CD8-positive, alpha-beta memory T cell (primary cell): Measurements from ENCODE around the gene C1orf185. TPM values are rescaled to one million over a fixed set of nuclear protein-coding genes. Genes with fewer than 3 reads are reported as not detected.

Experiments used
- CTCF ChIA-PET: fragments of 350-600 bp; sonication (Branson Sonifier 250); formaldehyde crosslinking; loops from one replicate; lab custom pipeline; 2021; ENCODE audit warnings: antibody characterized with exemption; lab: Charles Lee
- POLR2A ChIA-PET: fragments of 350-600 bp; sonication (Branson Sonifier 250); formaldehyde crosslinking; loops from one replicate; lab custom pipeline; 2021; ENCODE audit warnings: antibody characterized with exemption; lab: Charles Lee
- DNase-seq, 5 donors: peaks; one replicate each; pipeline versions ENCODE4 v3.0.0 to v3.0.0-alpha.2; 2020 to 2022; ENCODE audit warnings: mixed read lengths in 1 of 5
- H3K27ac ChIP-seq: one replicate; pipeline ENCODE4 v1.7.0; 2013; ENCODE audit warnings: low read depth, mild to moderate bottlenecking, low read length, moderate library complexity
- H3K27me3 ChIP-seq: 2 replicates; pipeline ENCODE4 v1.7.0; 2013; ENCODE audit warnings: low read length, mild to moderate bottlenecking; ENCODE audit not compliant: insufficient read depth, poor library complexity, severe bottlenecking
- H3K36me3 ChIP-seq: 2 replicates; pipeline ENCODE4 v1.7.0; 2013; ENCODE audit warnings: mild to moderate bottlenecking, low read length, moderate library complexity; ENCODE audit not compliant: insufficient read depth
- H3K4me1 ChIP-seq: 2 replicates; pipeline ENCODE4 v1.7.0; 2013; ENCODE audit warnings: mild to moderate bottlenecking, low read length, moderate library complexity; ENCODE audit not compliant: insufficient read depth
- H3K4me3 ChIP-seq: 2 replicates; pipeline ENCODE4 v1.7.0; 2013; ENCODE audit warnings: mild to moderate bottlenecking, low read length
- H3K9me3 ChIP-seq: 2 replicates; pipeline ENCODE4 v1.7.0; 2013; ENCODE audit warnings: mild to moderate bottlenecking, low read length
- H3K27ac Mint-ChIP-seq, 8 donors: one replicate each; pipeline ENCODE4 v1.8.0; 2020 to 2021; ENCODE audit warnings: mixed read lengths in 8 of 8, mild to moderate bottlenecking in 6 of 8, inconsistent platforms in 3 of 8, moderate library complexity in 3 of 8
- H3K27me3 Mint-ChIP-seq, 2 donors: one replicate each; pipeline ENCODE4 v1.8.0; 2020 to 2021; ENCODE audit warnings: mixed read lengths in 2 of 2, mild to moderate bottlenecking in 1 of 2, moderate library complexity in 1 of 2
- H3K36me3 Mint-ChIP-seq, 3 donors: one replicate each; pipeline ENCODE4 v1.8.0; 2020 to 2021; ENCODE audit warnings: mixed read lengths in 3 of 3, inconsistent platforms in 1 of 3, mild to moderate bottlenecking in 1 of 3
- H3K4me1 Mint-ChIP-seq, 3 donors: one replicate each; pipeline ENCODE4 v1.8.0; 2020 to 2021; ENCODE audit warnings: mixed read lengths in 3 of 3, inconsistent platforms in 1 of 3, mild to moderate bottlenecking in 1 of 3
- H3K4me3 Mint-ChIP-seq, 7 donors: one replicate each; pipeline ENCODE4 v1.8.0; 2020 to 2021; ENCODE audit warnings: mixed read lengths in 7 of 7, mild to moderate bottlenecking in 6 of 7, moderate library complexity in 4 of 7, inconsistent platforms in 2 of 7
- H3K9me3 Mint-ChIP-seq, 5 donors: one replicate each; pipeline ENCODE4 v1.8.0; 2020 to 2022; ENCODE audit warnings: mixed read lengths in 5 of 5, mild to moderate bottlenecking in 3 of 5, moderate library complexity in 2 of 5, inconsistent platforms in 1 of 5
- polyA plus RNA-seq: library from polyadenylated mRNA; unstranded; fragments of 300-500 nt; fragmentation: Illumina TruSeq; gene quantifications from one replicate; pipeline ENCODE4 v1.2.3, GENCODE V29; 2021
- total RNA-seq, 2 experiments: library from RNA; stranded (reverse); gene quantifications; one replicate each; pipeline ENCODE4 v1.2.3, GENCODE V29; 2021

The C1orf185 gene
- total RNA-seq: not detected
- not detected for polyA plus RNA-seq

DNA sequence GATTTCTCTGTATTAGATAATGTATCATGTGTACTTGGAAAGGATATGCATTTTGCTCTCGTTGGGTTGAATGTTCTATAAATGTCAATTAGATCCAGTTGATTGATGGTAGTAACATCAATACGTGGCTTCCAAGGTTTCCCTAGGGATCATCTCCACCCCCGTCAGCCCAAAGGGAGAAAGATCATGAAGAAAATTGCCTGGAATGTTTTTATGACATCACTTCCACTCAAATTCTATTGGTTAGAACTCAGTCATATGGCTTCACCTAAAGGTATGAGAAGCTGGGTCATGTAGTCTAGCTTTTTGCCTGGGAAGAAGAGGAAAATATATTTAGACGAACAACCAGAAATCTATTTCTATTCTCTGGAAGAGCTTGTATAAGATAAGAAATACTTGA lies at the start of gene C1orf185:
C1orf185 (plus strand) TSS at position 253 of the 400 bp plus-strand sequence; CDS start at position 259, 6 bp downstream.
- H3K4me3 Mint-ChIP-seq: no peak within 1 kb of the TSS
- no peak for DNase-seq
- H3K4me1 ChIP-seq: no peaks in the 10 kb centered on the region
- H3K9me3 ChIP-seq: no peaks in the 10 kb centered on the region
- H3K27me3 ChIP-seq: no peaks in the 10 kb centered on the region
- peak within 1 kb of the TSS in 1 of 8 donors; percentile 2 for H3K27ac Mint-ChIP-seq
- H3K36me3 Mint-ChIP-seq: no peaks in the 10 kb centered on the region
- no peak within 1 kb of the TSS for H3K27ac ChIP-seq
- peaks cover 6 to 14% of the 10 kb centered on the region in 2 donors for H3K27me3 Mint-ChIP-seq
- CTCF ChIA-PET: no interaction called here
- peaks cover 0 to 3% (median 0%) of the 10 kb centered on the region in 5 donors for H3K9me3 Mint-ChIP-seq
- no peak within 1 kb of the TSS for H3K4me3 ChIP-seq
- H3K36me3 ChIP-seq: no peaks in the 10 kb centered on the region
- H3K4me1 Mint-ChIP-seq: peaks cover 0 to 4% (median 0%) of the 10 kb centered on the region in 3 donors
- POLR2A ChIA-PET: no interaction called here

- CTCF ChIA-PET: interaction anchor here (1.2 kb wide), 1 partner anchor 11 kb away, joined by 3 read pairs; no protein-coding TSS in a partner anchor
- DNase-seq: peak in 1 of 5 donors; percentile 47
These were observed 43.2 kb upstream of the C1orf185 start for GRCh38 chr1:51058858-51059257.

DNA sequence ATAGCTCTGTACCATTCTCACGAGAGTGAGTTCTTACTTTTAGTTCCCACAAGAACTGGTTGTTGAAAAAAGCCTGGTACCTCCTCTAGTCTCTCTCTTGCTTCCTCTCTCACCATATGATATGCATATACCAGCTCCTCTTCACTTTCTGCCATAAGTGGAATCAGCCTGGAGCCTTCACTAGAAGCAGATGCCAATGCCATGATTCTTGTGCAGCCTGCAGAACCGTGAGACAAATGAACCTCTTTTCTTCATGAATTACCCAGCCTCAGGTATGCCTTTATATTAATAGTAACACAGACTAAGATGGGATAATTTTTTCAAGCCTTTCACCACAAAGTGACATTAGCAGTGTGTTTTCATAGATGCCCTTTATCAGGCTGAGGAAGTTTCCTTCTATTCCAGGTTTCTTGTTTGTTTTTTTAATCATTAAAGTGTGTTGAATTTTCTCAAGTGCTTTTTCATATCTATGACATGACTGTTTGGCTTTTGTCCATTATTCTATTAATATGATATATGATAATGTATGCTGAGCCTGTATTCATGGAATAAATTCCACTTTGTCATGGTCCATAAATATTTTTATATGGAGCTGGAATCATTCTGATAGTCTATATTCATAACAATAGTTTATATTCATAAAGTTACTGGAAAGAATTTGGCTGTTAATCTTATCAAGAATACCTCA lies 40.7 kb upstream of the C1orf185 start:
- CTCF ChIA-PET: interaction anchor here (1.1 to 1.4 kb wide), 2 partner anchors 9 to 286 kb away, joined by 3 read pairs; no protein-coding TSS in a partner anchor

More at GRCh38 chr1:51058858-51059257, 43.2 kb upstream of the C1orf185 start:
- H3K27ac Mint-ChIP-seq: no peak overlapping the region
- Histone ChIP-seq H3K27me3 (no peaks in the 10 kb centered on the region), H3K4me3 (no peak overlapping the region), H3K27ac (no peak overlapping the region), H3K36me3 (no peaks in the 10 kb centered on the region), H3K4me1 (no peaks in the 10 kb centered on the region), H3K9me3 (no peaks in the 10 kb centered on the region)
- H3K36me3 Mint-ChIP-seq: peaks cover 0 to 7% (median 2%) of the 10 kb centered on the region in 3 donors
- peaks cover 10 to 19% of the 10 kb centered on the region in 2 donors for H3K27me3 Mint-ChIP-seq
- H3K9me3 Mint-ChIP-seq: peaks cover 3 to 10% (median 7%) of the 10 kb centered on the region in 5 donors
- no peaks in the 10 kb centered on the region for H3K4me1 Mint-ChIP-seq
- POLR2A ChIA-PET: no interaction called here
- H3K4me3 Mint-ChIP-seq: no peak overlapping the region

GRCh38 chr1:51063121-51063520 lies 38.9 kb upstream of the C1orf185 start:
- Mint-ChIP-seq H3K4me1 (no peaks in the 10 kb centered on the region), H3K27ac (no peak overlapping the region), H3K27me3 (peaks cover 13 to 28% of the 10 kb centered on the region in 2 donors), H3K9me3 (peaks cover 0 to 4% (median 3%) of the 10 kb centered on the region in 5 donors), H3K36me3 (peaks cover 0 to 3% (median 0%) of the 10 kb centered on the region in 3 donors), H3K4me3 (no peak overlapping the region)
- H3K9me3 ChIP-seq: no peaks in the 10 kb centered on the region
- H3K4me3 ChIP-seq: no peak overlapping the region
- no peaks in the 10 kb centered on the region for H3K36me3 ChIP-seq
- no peaks in the 10 kb centered on the region for H3K4me1 ChIP-seq
- POLR2A ChIA-PET: no interaction called here
- CTCF ChIA-PET: no interaction called here
- DNase-seq: no peak
- H3K27me3 ChIP-seq: no peaks in the 10 kb centered on the region
- H3K27ac ChIP-seq: no peak overlapping the region

More for the DNA sequence above, 40.7 kb upstream of the C1orf185 start:
- Histone ChIP-seq H3K27me3 (no peaks in the 10 kb centered on the region), H3K9me3 (no peaks in the 10 kb centered on the region), H3K4me3 (no peak overlapping the region), H3K4me1 (no peaks in the 10 kb centered on the region), H3K36me3 (no peaks in the 10 kb centered on the region), H3K27ac (no peak overlapping the region)
- POLR2A ChIA-PET: no interaction called here
- Mint-ChIP-seq H3K27ac (no peak overlapping the region), H3K27me3 (peaks cover 12 to 27% of the 10 kb centered on the region in 2 donors), H3K9me3 (peaks cover 3 to 10% (median 7%) of the 10 kb centered on the region in 5 donors), H3K4me3 (no peak overlapping the region), H3K4me1 (no peaks in the 10 kb centered on the region), H3K36me3 (peaks cover 0 to 7% (median 2%) of the 10 kb centered on the region in 3 donors)
- DNase-seq: no peak

GRCh38 chr1:51070011-51070410 lies 32.0 kb upstream of the C1orf185 start:
- POLR2A ChIA-PET: no interaction called here
- H3K4me3 ChIP-seq: no peak overlapping the region

DNA sequence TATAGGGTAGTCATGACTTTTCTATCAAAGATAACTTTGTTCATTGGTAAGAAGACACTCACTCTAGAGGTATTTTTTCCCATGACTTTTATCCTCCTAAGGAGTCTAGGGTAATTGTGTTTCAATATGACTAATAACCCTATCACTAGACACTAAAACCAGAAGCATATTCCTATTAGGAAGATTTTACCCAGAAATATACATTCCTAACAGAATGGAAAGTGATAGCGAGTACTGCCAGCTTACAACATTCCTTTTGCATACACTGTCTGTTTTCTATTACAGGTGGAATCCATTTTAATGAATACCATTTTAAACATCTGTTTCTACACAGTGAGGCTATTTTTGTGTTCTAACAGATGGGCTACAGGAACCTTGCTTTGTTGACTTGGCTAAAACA lies 31.4 kb upstream of the C1orf185 start:
- no peak overlapping the region for H3K4me3 Mint-ChIP-seq
- no peak overlapping the region for H3K27ac Mint-ChIP-seq
- ChIA-PET POLR2A (no interaction called here), CTCF (no interaction called here)
- Histone ChIP-seq H3K4me1 (no peaks in the 10 kb centered on the region), H3K36me3 (no peaks in the 10 kb centered on the region), H3K27ac (no peak overlapping the region), H3K4me3 (no peak overlapping the region), H3K9me3 (no peaks in the 10 kb centered on the region), H3K27me3 (no peaks in the 10 kb centered on the region)
- no peaks in the 10 kb centered on the region for H3K36me3 Mint-ChIP-seq
- no peaks in the 10 kb centered on the region for H3K4me1 Mint-ChIP-seq
- DNase-seq: no peak
- no peaks in the 10 kb centered on the region for H3K9me3 Mint-ChIP-seq
- peaks cover 11 to 52% of the 10 kb centered on the region in 2 donors for H3K27me3 Mint-ChIP-seq

More at GRCh38 chr1:51070011-51070410, 32.0 kb upstream of the C1orf185 start:
- H3K4me3 Mint-ChIP-seq: no peak overlapping the region
- H3K9me3 Mint-ChIP-seq: no peaks in the 10 kb centered on the region
- H3K36me3 Mint-ChIP-seq: no peaks in the 10 kb centered on the region
- CTCF ChIA-PET: interaction anchor here (0.6 to 0.9 kb wide), 2 partner anchors 11 to 20 kb away, joined by 3 to 4 read pairs; no protein-coding TSS in a partner anchor
- no peaks in the 10 kb centered on the region for H3K4me1 Mint-ChIP-seq
- no peak overlapping the region for H3K27ac Mint-ChIP-seq
- no peaks in the 10 kb centered on the region for H3K4me1 ChIP-seq
- no peak overlapping the region for H3K27ac ChIP-seq
- H3K27me3 Mint-ChIP-seq: peaks cover 11 to 51% of the 10 kb centered on the region in 2 donors
- H3K27me3 ChIP-seq: no peaks in the 10 kb centered on the region
- no peaks in the 10 kb centered on the region for H3K9me3 ChIP-seq
- H3K36me3 ChIP-seq: no peaks in the 10 kb centered on the region
- no peak for DNase-seq

GRCh38 chr1:51071291-51072042 lies 30.6 kb upstream of the C1orf185 start:
- Mint-ChIP-seq H3K9me3 (no peaks in the 10 kb centered on the region), H3K4me1 (no peaks in the 10 kb centered on the region), H3K27ac (no peak overlapping the region), H3K27me3 (peaks cover 11 to 49% of the 10 kb centered on the region in 2 donors), H3K36me3 (no peaks in the 10 kb centered on the region), H3K4me3 (no peak overlapping the region)
- no peak overlapping the region for H3K4me3 ChIP-seq
- no peaks in the 10 kb centered on the region for H3K27me3 ChIP-seq
- no peak for DNase-seq
- no peaks in the 10 kb centered on the region for H3K36me3 ChIP-seq
- no peaks in the 10 kb centered on the region for H3K9me3 ChIP-seq
- ChIA-PET CTCF (no interaction called here), POLR2A (no interaction called here)
- H3K4me1 ChIP-seq: no peaks in the 10 kb centered on the region
- H3K27ac ChIP-seq: no peak overlapping the region

DNA sequence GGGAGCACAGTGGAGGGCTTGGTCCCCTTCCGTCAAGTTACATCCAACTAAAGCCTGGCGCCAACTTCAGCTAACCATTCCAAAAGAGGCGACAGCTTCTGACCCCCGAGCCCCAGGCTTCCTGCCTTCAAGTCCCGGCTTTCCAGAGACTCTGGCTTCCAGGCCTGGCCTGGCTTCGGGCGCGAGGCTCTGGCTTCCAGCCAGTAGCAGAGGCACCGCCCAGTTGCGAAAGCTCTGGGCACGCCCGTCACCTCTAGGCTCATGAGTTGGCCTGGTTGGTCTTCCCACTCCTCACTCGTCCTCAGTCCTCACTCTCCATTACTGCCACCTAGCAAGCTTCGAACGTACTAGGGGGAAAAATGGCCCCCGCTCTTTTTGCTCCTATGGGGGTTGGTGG lies 30.0 kb upstream of the C1orf185 start:
- Histone ChIP-seq H3K27ac (no peak overlapping the region), H3K9me3 (no peaks in the 10 kb centered on the region), H3K36me3 (no peaks in the 10 kb centered on the region), H3K27me3 (no peaks in the 10 kb centered on the region), H3K4me3 (no peak overlapping the region), H3K4me1 (no peaks in the 10 kb centered on the region)
- peaks cover 11 to 49% of the 10 kb centered on the region in 2 donors for H3K27me3 Mint-ChIP-seq
- H3K4me3 Mint-ChIP-seq: no peak overlapping the region
- H3K36me3 Mint-ChIP-seq: no peaks in the 10 kb centered on the region
- H3K27ac Mint-ChIP-seq: no peak overlapping the region
- CTCF ChIA-PET: no interaction called here
- DNase-seq: no peak
- H3K9me3 Mint-ChIP-seq: no peaks in the 10 kb centered on the region
- H3K4me1 Mint-ChIP-seq: no peaks in the 10 kb centered on the region
- POLR2A ChIA-PET: no interaction called here
